ENCODE data around the gene POLR3A. TPM values are rescaled to one million over a fixed set of nuclear protein-coding genes. Genes with fewer than 3 reads are reported as not detected.

Gene POLR3A
- total and polyA plus RNA-seq, 2 of the 13 experiments (the other 11 are each of a cell fraction or from before 2014, with no cell fraction given) = 13.6 to 19.2 TPM

- no peak for TF ChIP-seq EHMT2 (IDR thresholded peaks at IDR 0.05; ENCODE audit: borderline replicate concordance, low read depth, low read length)
- TF ChIP-seq REXO4 (CRISPR knock-in tag; IDR thresholded peaks at IDR 0.05; ENCODE audit: borderline replicate concordance) = no peak
- TF ChIP-seq PBX2 (CRISPR knock-in tag; IDR thresholded peaks at IDR 0.05) = no peak
- peak; percentile 90; the same call in 1 of the 2 replicates for TF ChIP-seq ZNF274 (CRISPR knock-in tag; IDR thresholded peaks at IDR 0.05)
- no peak for TF ChIP-seq ZNF737 (CRISPR knock-in tag; IDR thresholded peaks at IDR 0.05; ENCODE audit: borderline replicate concordance)
- TF ChIP-seq ZNF607 (CRISPR knock-in tag; IDR thresholded peaks at IDR 0.05; ENCODE audit: borderline replicate concordance) = peak; percentile 94
- TF ChIP-seq SMAD9 (CRISPR knock-in tag; IDR thresholded peaks at IDR 0.05) = no peak
- TF ChIP-seq ZNF350 (CRISPR knock-in tag; IDR thresholded peaks at IDR 0.05; ENCODE audit: borderline replicate concordance, low read depth) = peak; percentile 86
- TF ChIP-seq EZH2 (conservative IDR thresholded peaks at IDR 0.05; ENCODE audit: low read depth, low read length) = no peak
- TF ChIP-seq ATF6 (CRISPR knock-in tag; conservative IDR thresholded peaks at IDR 0.05) = no peak
- 0 out of 2 replicates have a peak, but pooled peaks have one; percentile 63 for TF ChIP-seq HINFP (CRISPR knock-in tag; IDR thresholded peaks at IDR 0.05; ENCODE audit: low read depth)
- peak; percentile 49; the same call in 1 of the 2 replicates for TF ChIP-seq ZNF121 (CRISPR knock-in tag; IDR thresholded peaks at IDR 0.05)
- TF ChIP-seq ZNF34 (CRISPR knock-in tag; IDR thresholded peaks at IDR 0.05; ENCODE audit: borderline replicate concordance) = peak; percentile 89
- TF ChIP-seq ZNF776 (CRISPR knock-in tag; IDR thresholded peaks at IDR 0.05) = peak; percentile 77; the same call in 1 of the 2 replicates
- TF ChIP-seq ZNF362 (CRISPR knock-in tag; IDR thresholded peaks at IDR 0.05; ENCODE audit: borderline replicate concordance) = 0 out of 2 replicates have a peak, but pooled peaks have one; percentile 44
- no peak; the same call in 1 of the 2 replicates for TF ChIP-seq ZSCAN29 (CRISPR knock-in tag; conservative IDR thresholded peaks at IDR 0.05)
- no peak for TF ChIP-seq TFAP4 (IDR thresholded peaks at IDR 0.05; ENCODE audit: borderline replicate concordance, low read depth)
- TF ChIP-seq DPF2 (CRISPR knock-in tag; IDR thresholded peaks at IDR 0.05; ENCODE audit: borderline replicate concordance, low read depth) = no peak
- no peak for TF ChIP-seq ESRRA (CRISPR knock-in tag; IDR thresholded peaks at IDR 0.05; ENCODE audit: low read depth)
- no peak for TF ChIP-seq ZNF75D (CRISPR knock-in tag; IDR thresholded peaks at IDR 0.05; ENCODE audit: borderline replicate concordance)
- peak; percentile 89; the same call in 1 of the 2 replicates for TF ChIP-seq NFKB2 (CRISPR knock-in tag; IDR thresholded peaks at IDR 0.05; ENCODE audit: borderline replicate concordance)
Measured at GRCh38 chr10:78033637-78034470, 4.5 kb upstream of the POLR3A start, which contains the start of gene RPS24 (continued).
